ENCODE results near the gene PAK5. TPM values are rescaled to one million over a fixed set of nuclear protein-coding genes. Genes with fewer than 3 reads are reported as not detected.

PAK5 gene
- total RNA-seq, 1 donor from 2014 or later: not detected

DNA sequence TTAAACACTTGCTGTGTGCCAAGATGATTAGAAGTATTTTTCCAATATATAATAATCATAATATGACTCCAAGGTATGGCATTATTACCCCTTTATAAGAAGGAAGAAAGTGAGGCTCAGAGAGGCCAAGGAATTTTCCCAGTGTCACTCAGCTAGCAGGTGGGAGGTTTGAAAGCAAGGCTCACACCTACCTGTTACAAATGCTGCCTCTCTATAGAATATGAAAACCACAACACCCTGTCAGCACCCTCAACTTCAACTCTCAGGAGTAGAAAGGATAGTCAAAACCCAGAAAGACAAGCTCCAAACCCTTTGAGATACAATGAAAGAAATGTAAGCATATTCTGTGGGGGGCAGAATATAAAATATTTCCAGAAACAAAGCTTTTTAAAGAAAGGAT, 247.8 kb downstream of the PAK5 start:
- Histone ChIP-seq H3K4me1 (no peaks in the 10 kb centered on the region), H3K9me3 (replicated peaks) (no peaks in the 10 kb centered on the region), H3K27ac (replicated peaks) (no peak overlapping the region), H3K27me3 (ENCODE audit: low read depth) (peaks cover 11% of the 10 kb centered on the region), H3K36me3 (no peaks in the 10 kb centered on the region), H3K4me3 (no peak overlapping the region)
- no peak for DNase-seq
- no peak for TF ChIP-seq CTCF (IDR thresholded peaks at IDR 0.05; ENCODE audit: borderline replicate concordance)
- intact Hi-C loops (cut with micrococcal nuclease): no loop called here

DNA sequence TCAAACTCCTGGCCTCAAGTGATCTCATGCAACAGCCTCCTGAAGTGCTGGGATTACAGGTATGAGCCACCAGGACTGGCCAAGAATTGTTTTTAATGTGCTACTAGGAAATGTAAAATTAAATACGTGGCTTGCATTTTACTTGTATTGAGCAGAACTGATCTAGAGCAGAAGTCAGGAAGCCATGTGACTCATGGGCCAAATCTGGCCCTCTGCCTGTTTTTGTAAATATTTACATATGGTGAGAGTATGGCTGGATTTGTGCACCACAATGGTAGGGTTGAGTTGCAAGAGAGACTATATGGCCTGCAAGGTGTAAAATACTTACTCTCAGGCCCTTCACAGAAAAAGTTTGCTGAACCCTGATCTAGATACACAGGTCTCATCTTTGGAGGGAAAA, 248.7 kb downstream of the PAK5 start:
- intact Hi-C loops (cut with micrococcal nuclease): no loop called here
- Histone ChIP-seq H3K4me3 (no peak overlapping the region), H3K27me3 (ENCODE audit: low read depth) (peaks cover 12% of the 10 kb centered on the region), H3K9me3 (replicated peaks) (no peaks in the 10 kb centered on the region), H3K27ac (replicated peaks) (no peak overlapping the region), H3K4me1 (no peaks in the 10 kb centered on the region), H3K36me3 (no peaks in the 10 kb centered on the region)
- no peak for TF ChIP-seq CTCF (IDR thresholded peaks at IDR 0.05; ENCODE audit: borderline replicate concordance)
- no peak for DNase-seq

DNA sequence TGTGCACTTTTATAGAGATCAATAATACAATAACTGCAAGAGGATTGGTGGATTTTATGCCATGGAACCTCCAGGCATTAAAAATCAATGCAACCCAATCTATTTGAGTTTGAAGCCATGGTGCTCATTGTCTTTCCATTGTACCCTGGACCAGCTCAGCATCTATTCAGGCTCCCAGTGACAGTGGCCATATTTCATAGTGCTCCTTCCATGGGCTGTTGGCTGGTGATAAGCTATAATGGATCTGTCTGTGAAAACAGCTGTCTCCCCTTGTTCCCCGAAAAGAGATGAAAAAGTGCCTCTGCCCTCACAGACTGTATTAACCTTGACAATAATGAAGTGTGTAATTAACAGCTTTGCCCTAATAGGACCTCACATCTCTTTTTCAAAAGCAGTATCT, 250.2 kb downstream of the PAK5 start:
- no peak for DNase-seq
- Histone ChIP-seq H3K4me1 (no peaks in the 10 kb centered on the region), H3K9me3 (replicated peaks) (no peaks in the 10 kb centered on the region), H3K36me3 (no peaks in the 10 kb centered on the region), H3K27ac (replicated peaks) (no peak overlapping the region), H3K27me3 (ENCODE audit: low read depth) (peaks cover 7% of the 10 kb centered on the region), H3K4me3 (no peak overlapping the region)
- TF ChIP-seq CTCF (IDR thresholded peaks at IDR 0.05; ENCODE audit: borderline replicate concordance): no peak
- intact Hi-C loops (cut with micrococcal nuclease): no loop called here

DNA sequence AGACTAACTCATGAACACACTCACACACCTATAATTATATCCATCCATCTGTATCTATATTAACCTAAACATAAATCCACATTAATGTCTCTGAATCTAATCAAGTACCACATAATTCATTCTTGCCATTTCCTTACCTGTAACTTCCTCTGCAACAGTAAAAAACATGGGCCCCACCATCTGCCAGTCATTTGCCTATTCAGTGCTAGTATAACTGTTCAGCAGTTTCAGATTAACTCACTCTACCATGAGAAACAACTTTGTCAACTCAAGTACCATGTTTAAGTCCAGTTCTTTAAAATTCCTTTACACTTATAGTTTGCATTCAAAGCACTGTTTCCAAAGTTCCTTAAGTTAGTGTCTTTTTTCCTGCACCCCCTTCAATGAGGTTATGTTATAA, 255.7 kb downstream of the PAK5 start:
- no peak overlapping the region for H3K27ac ChIP-seq (replicated peaks)
- H3K36me3 ChIP-seq: no peaks in the 10 kb centered on the region
- intact Hi-C loops (cut with micrococcal nuclease): no loop called here
- no peak overlapping the region for H3K4me3 ChIP-seq
- H3K4me1 ChIP-seq: no peaks in the 10 kb centered on the region
- no peak for TF ChIP-seq CTCF (IDR thresholded peaks at IDR 0.05; ENCODE audit: borderline replicate concordance)
- peaks cover 8% of the 10 kb centered on the region for H3K27me3 ChIP-seq (ENCODE audit: low read depth)
- no peaks in the 10 kb centered on the region for H3K9me3 ChIP-seq (replicated peaks)
- DNase-seq: no peak

- Histone ChIP-seq H3K36me3 (no peaks in the 10 kb centered on the region), H3K4me1 (no peaks in the 10 kb centered on the region), H3K27ac (replicated peaks) (no peak overlapping the region), H3K27me3 (ENCODE audit: low read depth) (peaks cover 13% of the 10 kb centered on the region), H3K9me3 (replicated peaks) (no peaks in the 10 kb centered on the region), H3K4me3 (no peak overlapping the region)
- no peak for DNase-seq
- TF ChIP-seq CTCF (IDR thresholded peaks at IDR 0.05; ENCODE audit: borderline replicate concordance): no peak
- intact Hi-C loops (cut with micrococcal nuclease): no loop called here
Observed at GRCh38 chr20:9582137-9582536, 256.7 kb downstream of the PAK5 start.

- no peak overlapping the region for H3K4me3 ChIP-seq
- intact Hi-C loops (cut with micrococcal nuclease): no loop called here
- TF ChIP-seq CTCF (IDR thresholded peaks at IDR 0.05; ENCODE audit: borderline replicate concordance): no peak
- H3K9me3 ChIP-seq (replicated peaks): no peaks in the 10 kb centered on the region
- H3K4me1 ChIP-seq: no peaks in the 10 kb centered on the region
- H3K27ac ChIP-seq (replicated peaks): no peak overlapping the region
- peaks cover 17% of the 10 kb centered on the region for H3K27me3 ChIP-seq (ENCODE audit: low read depth)
- DNase-seq: no peak
- no peaks in the 10 kb centered on the region for H3K36me3 ChIP-seq
Observed at GRCh38 chr20:9581509-9581908, 257.4 kb downstream of the PAK5 start.
